Subcutaneous adipose tissue (tissue), 4 donors: ENCODE results near the gene DTX3. TPM values are rescaled to one million over a fixed set of nuclear protein-coding genes. Genes with fewer than 3 reads are reported as not detected.

Source experiments
- CTCF ChIP-seq: fragments of 450-650 bp; IDR thresholded peaks from one replicate; pipeline ENCODE4 v1.5.1; 2016; ENCODE audit warnings: low read depth, mild to moderate bottlenecking, control low read depth, antibody characterized with exemption, moderate library complexity
- total RNA-seq, 4 donors: library from RNA; depleted of rRNA; stranded (reverse); fragments of >200 nt; gene quantifications; one replicate each; pipeline ENCODE4 v1.1.0, GENCODE V29; 2016

Gene DTX3, protein sequence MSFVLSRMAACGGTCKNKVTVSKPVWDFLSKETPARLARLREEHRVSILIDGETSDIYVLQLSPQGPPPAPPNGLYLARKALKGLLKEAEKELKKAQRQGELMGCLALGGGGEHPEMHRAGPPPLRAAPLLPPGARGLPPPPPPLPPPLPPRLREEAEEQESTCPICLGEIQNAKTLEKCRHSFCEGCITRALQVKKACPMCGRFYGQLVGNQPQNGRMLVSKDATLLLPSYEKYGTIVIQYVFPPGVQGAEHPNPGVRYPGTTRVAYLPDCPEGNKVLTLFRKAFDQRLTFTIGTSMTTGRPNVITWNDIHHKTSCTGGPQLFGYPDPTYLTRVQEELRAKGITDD
- 1 to 10 TPM; 1.8 to 4.8 (median 4.0) TPM for total RNA-seq

DNA sequence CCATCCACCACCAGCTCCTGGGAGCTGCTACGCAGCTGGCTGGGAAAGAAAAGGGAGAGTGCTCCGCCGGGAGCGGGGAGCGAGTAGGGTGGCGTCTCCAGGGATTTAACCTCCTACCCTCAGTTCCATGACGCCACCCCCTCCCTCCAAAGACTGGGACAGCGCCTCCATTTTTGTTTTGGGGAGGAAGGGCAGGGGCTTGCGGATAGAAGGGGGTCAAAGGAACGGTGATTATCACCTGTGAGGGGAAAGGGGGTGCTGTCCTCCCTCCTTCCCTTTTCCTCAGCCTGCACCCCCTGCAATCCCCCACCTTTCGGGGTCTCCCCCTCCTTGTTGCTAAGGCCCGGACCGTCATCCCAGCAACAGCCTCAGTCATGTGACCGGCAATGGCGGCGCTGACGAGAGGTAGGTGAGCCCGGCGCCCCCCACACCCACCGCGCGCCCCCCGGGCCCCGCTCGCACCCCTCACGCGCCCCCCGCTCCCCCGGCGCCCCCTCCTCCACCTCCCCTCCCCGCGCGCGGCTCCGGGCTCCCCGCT lies at the start of gene DTX3:
DTX3 (plus strand) TSS at position 371 of the 538 bp plus-strand sequence. CDS start 1,694 bp downstream, outside the sequence.
- TF ChIP-seq CTCF = no peak

DNA sequence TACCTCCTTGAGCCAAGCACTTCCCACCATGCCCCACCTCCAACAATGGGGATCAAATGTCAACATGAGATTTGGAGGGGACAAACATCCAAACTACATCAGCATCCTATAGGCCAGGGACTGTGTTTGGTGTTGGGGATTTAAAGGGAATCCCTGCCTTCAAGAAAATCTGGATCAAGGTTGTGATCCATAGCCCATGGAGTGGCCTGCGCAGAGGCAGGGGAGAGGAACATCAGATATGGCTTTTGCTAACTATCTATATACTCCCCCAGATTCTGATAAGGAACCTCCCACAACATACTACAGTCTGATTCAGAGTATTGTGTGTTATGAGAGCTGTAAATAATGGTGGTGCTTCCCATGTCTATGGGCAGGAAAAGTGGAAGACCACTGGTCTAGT lies 49.7 kb upstream of the DTX3 start:
- no peak for TF ChIP-seq CTCF

- TF ChIP-seq CTCF = no peak
Measured at GRCh38 chr12:57558864-57559263, 45.8 kb upstream of the DTX3 start.

GRCh38 chr12:57560516-57560915 lies 44.1 kb upstream of the DTX3 start:
- no peak for TF ChIP-seq CTCF

DNA sequence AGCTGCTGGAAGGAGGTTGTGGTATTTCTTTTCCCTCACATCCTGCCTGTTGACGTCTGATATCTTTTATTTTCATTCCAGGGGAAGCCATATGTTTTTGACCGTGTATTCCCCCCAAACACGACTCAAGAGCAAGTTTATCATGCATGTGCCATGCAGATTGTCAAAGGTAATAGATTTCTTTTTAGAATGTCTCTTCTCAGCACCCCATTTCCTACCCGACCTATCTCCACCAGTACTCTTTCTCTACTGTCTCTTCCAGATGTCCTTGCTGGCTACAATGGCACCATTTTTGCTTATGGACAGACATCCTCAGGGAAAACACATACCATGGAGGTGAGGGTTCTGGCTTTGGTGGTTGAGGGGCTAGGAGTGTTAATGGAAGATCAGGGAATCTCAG lies 41.3 kb upstream of the DTX3 start:
- TF ChIP-seq CTCF = no peak

DNA sequence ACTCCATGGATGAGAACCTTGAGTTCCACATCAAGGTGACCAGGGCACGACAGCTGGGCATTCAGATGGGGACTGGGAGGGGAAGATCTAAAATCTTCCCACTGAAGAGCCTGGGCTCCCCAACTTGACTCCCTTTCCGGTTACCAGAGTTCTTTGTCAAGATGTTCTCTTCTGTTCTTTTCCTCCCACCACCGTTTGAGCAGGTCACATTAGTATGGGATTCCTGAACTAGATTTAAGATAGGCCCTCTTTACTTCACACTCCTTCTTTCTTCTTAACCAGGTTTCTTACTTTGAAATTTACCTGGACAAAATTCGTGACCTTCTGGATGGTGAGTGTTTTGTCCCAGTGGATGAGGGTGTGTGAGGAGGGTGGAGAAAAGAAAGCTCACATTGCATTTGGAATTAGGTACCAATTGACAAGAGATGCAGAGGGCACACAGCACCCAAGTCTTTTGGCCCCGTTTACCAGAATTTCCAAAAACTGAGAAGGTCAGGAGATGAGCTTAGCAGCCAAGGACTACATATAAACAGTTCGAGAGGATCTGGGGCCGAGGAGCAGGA lies 40.4 kb upstream of the DTX3 start:
- TF ChIP-seq CTCF = no peak

DNA sequence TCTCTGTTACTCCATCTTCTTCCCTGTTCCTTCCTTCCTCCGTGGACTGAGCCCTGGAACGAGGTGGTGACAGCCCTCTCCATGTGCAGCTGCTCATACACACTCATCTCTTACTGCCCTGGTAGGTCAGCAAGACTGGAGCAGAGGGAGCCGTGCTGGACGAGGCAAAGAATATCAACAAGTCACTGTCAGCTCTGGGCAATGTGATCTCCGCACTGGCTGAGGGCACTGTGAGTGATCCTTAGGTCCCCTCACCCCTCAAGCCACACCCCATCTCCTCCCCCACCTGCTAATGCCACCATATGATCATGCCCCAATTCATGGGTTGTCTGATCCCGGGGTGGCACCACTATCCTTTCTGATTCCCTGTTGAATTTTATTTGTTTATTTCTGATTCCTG lies 35.8 kb upstream of the DTX3 start:
- no peak for TF ChIP-seq CTCF
